Gastroesophageal sphincter (tissue), 4 donors: ENCODE measurements around the gene QRSL1. TPM values are rescaled to one million over a fixed set of nuclear protein-coding genes. Genes with fewer than 3 reads are reported as not detected.
"Not testable (repeated sequence)": the region's sequence is repeated elsewhere in the genome, so short reads cannot be mapped to it uniquely, and the experiment has no call there.

Source experiments
- ATAC-seq: fragments of 150-250 bp; one replicate; pipeline ENCODE4 v1.9.1; 2016; ENCODE audit warnings: mild to moderate bottlenecking, moderate library complexity
- H3K27ac ChIP-seq, 4 donors: fragments of 200-600 bp; sonication (generic) in 3 of 4; 1 replicate in 3 of 4; 2 replicates in 1 of 4; pipeline ENCODE4 v1.5.1; 2016 to 2019
- H3K27me3 ChIP-seq: fragments of 200-600 bp; sonication (generic); one replicate; pipeline ENCODE4 v1.5.1; 2019
- H3K36me3 ChIP-seq, 2 donors: fragments of 200-600 bp; sonication (generic); one replicate each; pipeline ENCODE4 v1.5.1; 2019; ENCODE audit warnings: control low read depth in 1 of 2
- H3K4me1 ChIP-seq, 3 donors: fragments of 200-600 bp; sonication (generic); 1 replicate in 2 of 3; 2 replicates in 1 of 3; pipeline ENCODE4 v1.5.1; 2016 to 2019; ENCODE audit warnings: control low read depth in 2 of 3
- H3K4me3 ChIP-seq, 2 donors: fragments of 200-600 bp; sonication (generic); one replicate each; pipeline ENCODE4 v1.5.1; 2019; ENCODE audit warnings: mild to moderate bottlenecking in 1 of 2, moderate library complexity in 1 of 2
- H3K9me3 ChIP-seq, 3 donors: fragments of 200-600 bp; sonication (generic); one replicate each; pipeline ENCODE4 v1.5.1; 2017 to 2019; ENCODE audit warnings: control low read depth in 2 of 3
- CTCF ChIP-seq, 4 experiments: fragments of 200-600 bp in 2 of 4; fragments of 450-650 bp in 2 of 4; sonication (generic) in 1 of 4; IDR thresholded peaks; one replicate each; pipeline ENCODE4 v1.5.1; 2017 to 2019; ENCODE audit warnings: antibody characterized with exemption in 4 of 4, mild to moderate bottlenecking in 2 of 4, moderate library complexity in 2 of 4
- EP300 ChIP-seq: sonication (generic); formaldehyde crosslinking; IDR thresholded peaks from one replicate; pipeline ENCODE4 v1.6.1; 2017; ENCODE audit warnings: antibody characterized with exemption, mild to moderate bottlenecking
- POLR2A ChIP-seq, 2 donors: fragments of 450-650 bp; IDR thresholded peaks; one replicate each; pipeline ENCODE4 v1.6.1; 2017; ENCODE audit warnings: antibody characterized with exemption in 2 of 2, mild to moderate bottlenecking in 2 of 2, moderate library complexity in 1 of 2
- POLR2AphosphoS5 ChIP-seq: sonication (generic); formaldehyde crosslinking; IDR thresholded peaks from one replicate; pipeline ENCODE4 v1.6.1; 2017; ENCODE audit warnings: antibody characterized with exemption
- WGBS, 2 donors: methylation state at CpG; one replicate each; pipeline ENCODE4 v1.1.5; 2018; ENCODE audit warnings: low coverage in 1 of 2; 5-methylcytosine and 5-hydroxymethylcytosine counted together
- total RNA-seq, 4 donors: library from RNA; depleted of rRNA; stranded (reverse); fragments of >200 nt; gene quantifications; one replicate each; pipeline ENCODE4 v1.1.0, GENCODE V29; 2016

The QRSL1 gene
- total RNA-seq, 4 donors from 2014 or later, result 7.5 to 10.3 (median 9.5) TPM

DNA sequence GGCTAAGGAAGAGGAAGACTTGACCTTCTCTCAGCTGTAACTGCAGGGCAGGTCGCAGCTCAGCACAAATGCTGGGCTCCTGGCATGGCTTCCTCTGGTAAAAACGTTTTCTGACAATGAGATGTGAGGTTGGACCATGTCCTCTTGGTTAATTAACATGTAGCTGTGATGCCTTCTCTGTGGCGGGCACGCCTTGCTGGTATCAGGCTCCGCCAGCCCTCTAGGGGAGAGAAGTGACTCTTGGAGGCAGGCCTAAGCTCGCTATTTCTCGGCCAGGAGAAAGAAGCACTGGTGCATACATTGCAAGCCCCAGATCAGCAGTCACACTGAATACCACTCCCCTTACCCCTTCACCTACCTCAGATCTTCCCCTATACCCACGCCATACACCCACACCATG lies 65.0 kb downstream of the QRSL1 start:
- Histone ChIP-seq H3K27me3 (no peaks in the 10 kb centered on the region), H3K4me1 (peaks cover 0 to 8% (median 4%) of the 10 kb centered on the region in 3 donors), H3K36me3 (no peaks in the 10 kb centered on the region), H3K27ac (no peak overlapping the region), H3K9me3 (no peaks in the 10 kb centered on the region), H3K4me3 (no peak overlapping the region)
- 45 to 65% methylated on average over 2 to 6 of the region's 8 CpGs for WGBS, 2 donors
- TF ChIP-seq EP300 (no peak), POLR2A (IDR thresholded peaks at IDR 0.05) (no peak), POLR2AphosphoS5 (no peak), CTCF (IDR thresholded peaks at IDR 0.05) (no peak)
- no peak for ATAC-seq

DNA sequence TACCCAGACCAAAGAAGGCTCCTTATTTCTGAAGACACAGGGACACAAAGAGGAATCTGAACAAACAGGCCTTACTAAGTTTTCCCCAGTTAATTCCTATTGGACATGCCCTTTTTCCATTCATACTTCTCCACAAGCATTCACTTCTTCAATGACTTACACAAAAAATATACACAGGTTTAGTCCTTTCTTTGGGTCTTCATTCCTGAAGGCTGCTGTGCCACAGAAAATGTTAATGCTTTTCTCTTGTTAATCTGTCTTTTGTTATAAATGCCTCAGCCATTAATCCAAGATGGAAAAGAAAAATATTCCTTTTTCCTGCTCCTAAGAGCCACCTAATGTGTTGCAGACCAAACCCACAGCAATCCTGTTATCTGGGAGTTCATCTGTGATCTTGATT lies 71.2 kb downstream of the QRSL1 start:
- TF ChIP-seq POLR2AphosphoS5, result no peak
- no peak for TF ChIP-seq EP300
- peaks cover 0 to 7% (median 0%) of the 10 kb centered on the region in 3 donors for H3K9me3 ChIP-seq
- no peak overlapping the region for H3K4me3 ChIP-seq
- ATAC-seq, result no peak
- no peaks in the 10 kb centered on the region for H3K36me3 ChIP-seq
- H3K27me3 ChIP-seq, result peaks cover 19% of the 10 kb centered on the region
- H3K27ac ChIP-seq, result no peak overlapping the region
- H3K4me1 ChIP-seq, result no peaks in the 10 kb centered on the region

GRCh38 chr6:106701201-106701600 lies 71.8 kb downstream of the QRSL1 start:
- not testable (repeated sequence) for H3K4me1 ChIP-seq, H3K4me3 ChIP-seq, H3K36me3 ChIP-seq, H3K27ac ChIP-seq, ATAC-seq, H3K9me3 ChIP-seq
- 84 to 90% methylated on average over 2 to 3 of the region's 3 CpGs for WGBS, 2 donors
- H3K27me3 ChIP-seq, result peaks cover 19% of the 10 kb centered on the region

DNA sequence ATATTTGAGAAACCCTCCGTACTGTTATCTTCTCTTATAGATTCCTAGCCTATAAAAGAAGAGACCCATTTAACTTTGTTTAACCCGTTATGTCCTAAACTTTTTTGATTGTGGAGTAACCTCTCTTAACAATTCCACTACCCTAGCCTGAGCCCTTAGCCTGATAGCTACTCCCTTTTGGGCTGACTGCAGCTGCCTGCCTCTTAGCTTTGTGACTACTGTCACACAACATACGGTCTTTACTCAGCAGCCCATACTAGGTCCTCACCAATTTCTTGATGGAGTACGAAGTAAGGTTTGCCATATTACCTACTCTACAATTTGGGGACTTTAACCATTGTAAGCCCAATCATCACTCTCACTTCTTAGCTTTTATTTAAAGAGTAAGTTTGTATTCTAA lies 72.7 kb downstream of the QRSL1 start:
- WGBS, 2 donors, result 53 to 56% methylated on average over 4 of the region's 4 CpGs
- H3K4me3 ChIP-seq, result no peak overlapping the region
- no peaks in the 10 kb centered on the region for H3K36me3 ChIP-seq

DNA sequence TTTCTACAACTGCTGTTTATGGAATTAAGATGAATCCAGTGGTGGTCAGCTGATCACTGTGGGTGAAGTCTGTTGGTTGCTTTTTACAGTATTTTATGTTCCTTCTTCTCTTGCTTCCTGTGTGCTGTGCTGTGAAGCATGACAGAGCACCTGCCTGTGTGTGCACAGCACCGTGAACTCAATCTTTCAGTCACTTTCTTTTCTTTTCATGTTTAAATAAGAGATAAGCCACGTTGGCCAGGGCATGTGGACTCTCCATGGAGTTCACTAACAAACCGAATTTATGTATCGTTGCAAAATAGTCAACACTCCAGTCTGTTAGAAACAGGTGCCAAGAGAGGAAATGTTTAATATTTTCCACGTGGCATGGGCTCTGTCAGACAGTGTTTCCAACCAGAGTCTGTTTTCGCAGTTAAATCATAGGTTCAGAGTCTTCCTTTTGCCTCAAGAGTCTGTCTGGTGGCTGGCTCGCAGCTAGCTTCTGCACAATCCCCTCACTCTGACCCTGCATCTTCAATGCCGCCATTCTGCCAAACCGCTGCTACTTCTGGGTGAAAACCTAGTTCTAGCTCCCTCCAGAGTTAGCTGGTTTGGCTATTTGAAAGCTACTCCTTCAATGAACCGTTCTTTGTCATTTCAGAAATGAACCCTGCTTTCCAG lies 73.2 kb downstream of the QRSL1 start:
- Histone ChIP-seq H3K27me3 (peaks cover 19% of the 10 kb centered on the region), H3K36me3 (no peaks in the 10 kb centered on the region), H3K27ac (no peak overlapping the region), H3K4me3 (no peak overlapping the region), H3K4me1 (no peaks in the 10 kb centered on the region), H3K9me3 (peaks cover 0 to 7% (median 0%) of the 10 kb centered on the region in 3 donors)
- no peak for ATAC-seq
- TF ChIP-seq POLR2A (IDR thresholded peaks at IDR 0.05) (no peak), EP300 (no peak), CTCF (IDR thresholded peaks at IDR 0.05) (no peak), POLR2AphosphoS5 (no peak)
- 46 to 68% methylated on average over 4 to 10 of the region's 10 CpGs for WGBS, 2 donors

More for the DNA sequence above, 72.7 kb downstream of the QRSL1 start:
- peaks cover 19% of the 10 kb centered on the region for H3K27me3 ChIP-seq
- no peak for ATAC-seq
- no peak overlapping the region for H3K27ac ChIP-seq
- TF ChIP-seq CTCF (IDR thresholded peaks at IDR 0.05), result no peak
- TF ChIP-seq POLR2AphosphoS5, result no peak
- no peaks in the 10 kb centered on the region for H3K4me1 ChIP-seq
- peaks cover 0 to 7% (median 0%) of the 10 kb centered on the region in 3 donors for H3K9me3 ChIP-seq

GRCh38 chr6:106704327-106704726 lies 74.9 kb downstream of the QRSL1 start:
- WGBS, 2 donors, result 71 to 88% methylated on average over 2 to 3 of the region's 4 CpGs
- H3K9me3 ChIP-seq, result peaks cover 0 to 7% (median 0%) of the 10 kb centered on the region in 3 donors
- no peak overlapping the region for H3K27ac ChIP-seq
- H3K4me3 ChIP-seq, result no peak overlapping the region
- H3K27me3 ChIP-seq, result peaks cover 19% of the 10 kb centered on the region
- no peaks in the 10 kb centered on the region for H3K36me3 ChIP-seq
- TF ChIP-seq POLR2A (IDR thresholded peaks at IDR 0.05) (no peak), EP300 (no peak), POLR2AphosphoS5 (no peak), CTCF (IDR thresholded peaks at IDR 0.05) (no peak)
- H3K4me1 ChIP-seq, result no peaks in the 10 kb centered on the region
- no peak for ATAC-seq
